HG03045 (cell line): Measurements from ENCODE around the gene SPDYE18.
"Not testable (repeated sequence)": the region's sequence is repeated elsewhere in the genome, so short reads cannot be mapped to it uniquely, and the experiment has no call there.

ENCODE experiments used
- ATAC-seq: cut with Tn5 transposase; IDR thresholded peaks from one replicate; pipeline ENCODE4 v1.9.1; 2021; ENCODE audit warnings: mild to moderate bottlenecking, moderate library complexity; ENCODE audit not compliant: unreplicated experiment

Gene SPDYE18

GRCh38 chr7:77006127-77007110 lies 55.9 kb downstream of the SPDYE18 start:
- not testable (repeated sequence) for ATAC-seq

- ATAC-seq, result not testable (repeated sequence)
These were observed 56.8 kb downstream of the SPDYE18 start for GRCh38 chr7:77005461-77006057.

GRCh38 chr7:77004151-77004550 lies 58.2 kb downstream of the SPDYE18 start:
- ATAC-seq, result not testable (repeated sequence)

GRCh38 chr7:77003241-77003640 lies 59.1 kb downstream of the SPDYE18 start:
- not testable (repeated sequence) for ATAC-seq

- ATAC-seq, result not testable (repeated sequence)
These were observed 59.6 kb downstream of the SPDYE18 start for GRCh38 chr7:77002678-77003233.

- not testable (repeated sequence) for ATAC-seq
These were observed 60.3 kb downstream of the SPDYE18 start for GRCh38 chr7:77002104-77002503.
